Activated T-cell treated with anti-CD3 and anti-CD28 coated beads, Interleukin-2, amount 50 U/mL, for 4 hours (primary cell): Measurements from ENCODE around the gene NKIRAS1. TPM values are rescaled to one million over a fixed set of nuclear protein-coding genes. Genes with fewer than 3 reads are reported as not detected.

Source experiments
- ATAC-seq, 2 donors: fragments of 200-7000 bp; cut with Tn5 transposase; one replicate each; pipeline ENCODE4 v1.10.0; 2021
- DNase-seq: peaks from one replicate; pipeline ENCODE4 v3.0.0-alpha.2; 2020
- H3K27me3 Mint-ChIP-seq: one replicate; pipeline ENCODE4 v1.8.0; 2021; ENCODE audit warnings: low read depth, mixed read lengths
- H3K36me3 Mint-ChIP-seq: one replicate; pipeline ENCODE4 v1.8.0; 2022; ENCODE audit warnings: mixed read lengths; ENCODE audit not compliant: insufficient read depth
- H3K4me1 Mint-ChIP-seq: one replicate; pipeline ENCODE4 v1.8.0; 2021; ENCODE audit warnings: low read depth, mixed read lengths
- H3K4me3 Mint-ChIP-seq: one replicate; pipeline ENCODE4 v1.8.0; 2021; ENCODE audit warnings: mild to moderate bottlenecking, moderate library complexity, mixed read lengths
- H3K9me3 Mint-ChIP-seq: one replicate; pipeline ENCODE4 v1.8.0; 2021; ENCODE audit warnings: mixed read lengths
- total RNA-seq, 3 donors: library from RNA; stranded (reverse); gene quantifications; one replicate each; pipeline ENCODE4 v1.2.1, GENCODE V29; 2021

Gene NKIRAS1
- total RNA-seq, result 1 to 10 TPM; 5.5 to 7.4 (median 5.7) TPM

GRCh38 chr3:23916886-23917678, at the start of gene NKIRAS1, which contains the start of gene RPL15:
Gene NKIRAS1, minus strand, starts transcription at chr3:23916990. Its CDS starts 6,086 bp downstream, at chr3:23910904.
Gene RPL15, plus strand, starts transcription at chr3:23917132. Its CDS starts 728 bp downstream, at chr3:23917860.
- H3K27me3 Mint-ChIP-seq, result peaks cover 3% of the 10 kb centered on the region
- no peaks in the 10 kb centered on the region for H3K9me3 Mint-ChIP-seq
- peaks cover 37% of the 10 kb centered on the region for H3K36me3 Mint-ChIP-seq
- DNase-seq (peak; percentile 96), ATAC-seq (peak; percentile 93 to 95)
- H3K4me1 Mint-ChIP-seq, result peaks cover 47% of the 10 kb centered on the region
- peak within 1 kb of the TSS; percentile 100 for H3K4me3 Mint-ChIP-seq

GRCh38 chr3:23966328-23966727, 49.5 kb upstream of the NKIRAS1 start:
- Mint-ChIP-seq H3K4me3 (no peak overlapping the region), H3K27me3 (no peaks in the 10 kb centered on the region), H3K36me3 (peaks cover 44% of the 10 kb centered on the region), H3K9me3 (no peaks in the 10 kb centered on the region), H3K4me1 (peaks cover 11% of the 10 kb centered on the region)
- ATAC-seq, result no peak
- DNase-seq, result no peak

GRCh38 chr3:23964537-23965235, 47.9 kb upstream of the NKIRAS1 start:
- DNase-seq (no peak), ATAC-seq (no peak)
- Mint-ChIP-seq H3K36me3 (peaks cover 49% of the 10 kb centered on the region), H3K4me1 (peaks cover 11% of the 10 kb centered on the region), H3K27me3 (no peaks in the 10 kb centered on the region), H3K4me3 (no peak overlapping the region), H3K9me3 (no peaks in the 10 kb centered on the region)

GRCh38 chr3:23961913-23962312, 45.1 kb upstream of the NKIRAS1 start:
- ATAC-seq, result no peak
- DNase-seq, result no peak
- H3K4me3 Mint-ChIP-seq, result no peak overlapping the region
- no peaks in the 10 kb centered on the region for H3K27me3 Mint-ChIP-seq
- H3K9me3 Mint-ChIP-seq, result no peaks in the 10 kb centered on the region
- H3K36me3 Mint-ChIP-seq, result peaks cover 39% of the 10 kb centered on the region
- peaks cover 18% of the 10 kb centered on the region for H3K4me1 Mint-ChIP-seq

- DNase-seq, result no peak
- Mint-ChIP-seq H3K9me3 (no peaks in the 10 kb centered on the region), H3K4me1 (peaks cover 20% of the 10 kb centered on the region), H3K27me3 (no peaks in the 10 kb centered on the region), H3K4me3 (no peak overlapping the region), H3K36me3 (peaks cover 43% of the 10 kb centered on the region)
- ATAC-seq, result no peak
These were observed 44.3 kb upstream of the NKIRAS1 start for GRCh38 chr3:23961066-23961465.

- peaks cover 20% of the 10 kb centered on the region for H3K4me1 Mint-ChIP-seq
- peaks cover 43% of the 10 kb centered on the region for H3K36me3 Mint-ChIP-seq
These were observed 43.9 kb upstream of the NKIRAS1 start for GRCh38 chr3:23960649-23961048.

GRCh38 chr3:23959135-23959900, 42.5 kb upstream of the NKIRAS1 start:
- H3K27me3 Mint-ChIP-seq, result no peaks in the 10 kb centered on the region
- H3K4me3 Mint-ChIP-seq, result no peak overlapping the region
- no peaks in the 10 kb centered on the region for H3K9me3 Mint-ChIP-seq
- ATAC-seq, result peak; percentile 90 to 92
- DNase-seq, result no peak
- peaks cover 28% of the 10 kb centered on the region for H3K4me1 Mint-ChIP-seq
- peaks cover 42% of the 10 kb centered on the region for H3K36me3 Mint-ChIP-seq

More at GRCh38 chr3:23960649-23961048, 43.9 kb upstream of the NKIRAS1 start:
- no peaks in the 10 kb centered on the region for H3K9me3 Mint-ChIP-seq
- ATAC-seq (no peak), DNase-seq (no peak)
- no peaks in the 10 kb centered on the region for H3K27me3 Mint-ChIP-seq
- H3K4me3 Mint-ChIP-seq, result no peak overlapping the region

- DNase-seq (no peak), ATAC-seq (no peak)
- H3K27me3 Mint-ChIP-seq, result no peaks in the 10 kb centered on the region
- peaks cover 31% of the 10 kb centered on the region for H3K36me3 Mint-ChIP-seq
- no peak overlapping the region for H3K4me3 Mint-ChIP-seq
- no peaks in the 10 kb centered on the region for H3K9me3 Mint-ChIP-seq
- H3K4me1 Mint-ChIP-seq, result peaks cover 41% of the 10 kb centered on the region
These were observed 39.9 kb upstream of the NKIRAS1 start for GRCh38 chr3:23956701-23957100.

GRCh38 chr3:23954144-23954543, 37.4 kb upstream of the NKIRAS1 start:
- Mint-ChIP-seq H3K4me1 (peaks cover 59% of the 10 kb centered on the region), H3K36me3 (peaks cover 19% of the 10 kb centered on the region), H3K9me3 (no peaks in the 10 kb centered on the region), H3K27me3 (no peaks in the 10 kb centered on the region), H3K4me3 (no peak overlapping the region)
- ATAC-seq (no peak), DNase-seq (no peak)

GRCh38 chr3:23953523-23953922, 36.7 kb upstream of the NKIRAS1 start:
- peaks cover 19% of the 10 kb centered on the region for H3K36me3 Mint-ChIP-seq
- peaks cover 60% of the 10 kb centered on the region for H3K4me1 Mint-ChIP-seq
- H3K27me3 Mint-ChIP-seq, result no peaks in the 10 kb centered on the region
- H3K9me3 Mint-ChIP-seq, result no peaks in the 10 kb centered on the region
- no peak overlapping the region for H3K4me3 Mint-ChIP-seq
- ATAC-seq (no peak), DNase-seq (no peak)

GRCh38 chr3:23952646-23953045, 35.9 kb upstream of the NKIRAS1 start:
- H3K36me3 Mint-ChIP-seq, result peaks cover 21% of the 10 kb centered on the region
- DNase-seq (no peak), ATAC-seq (no peak)
- no peak overlapping the region for H3K4me3 Mint-ChIP-seq
- peaks cover 65% of the 10 kb centered on the region for H3K4me1 Mint-ChIP-seq
- no peaks in the 10 kb centered on the region for H3K27me3 Mint-ChIP-seq
- H3K9me3 Mint-ChIP-seq, result no peaks in the 10 kb centered on the region

GRCh38 chr3:23950293-23950692, 33.5 kb upstream of the NKIRAS1 start:
- Mint-ChIP-seq H3K4me3 (peak overlapping the region; percentile 66), H3K27me3 (no peaks in the 10 kb centered on the region), H3K36me3 (peaks cover 14% of the 10 kb centered on the region), H3K4me1 (peaks cover 68% of the 10 kb centered on the region), H3K9me3 (no peaks in the 10 kb centered on the region)
- ATAC-seq, result no peak
- no peak for DNase-seq

- Mint-ChIP-seq H3K4me3 (peak overlapping the region; percentile 66), H3K27me3 (no peaks in the 10 kb centered on the region), H3K36me3 (peaks cover 12% of the 10 kb centered on the region), H3K9me3 (no peaks in the 10 kb centered on the region), H3K4me1 (peaks cover 64% of the 10 kb centered on the region)
- ATAC-seq (no peak), DNase-seq (no peak)
These were observed 33.0 kb upstream of the NKIRAS1 start for GRCh38 chr3:23949784-23950183.

- Mint-ChIP-seq H3K9me3 (no peaks in the 10 kb centered on the region), H3K36me3 (peaks cover 9% of the 10 kb centered on the region), H3K27me3 (no peaks in the 10 kb centered on the region), H3K4me3 (no peak overlapping the region), H3K4me1 (peaks cover 68% of the 10 kb centered on the region)
- ATAC-seq (no peak), DNase-seq (no peak)
These were observed 32.0 kb upstream of the NKIRAS1 start for GRCh38 chr3:23948761-23949160.
